Peyer's patch (tissue), 4 donors: ENCODE measurements around the gene SERINC5.

ENCODE experiments used
- CTCF ChIP-seq, 6 experiments: fragments of 450-650 bp in 4 of 6; fragments of 200-600 bp in 2 of 6; sonication (generic) in 1 of 6; IDR thresholded peaks; one replicate each; pipeline ENCODE4 v1.5.1; 2017 to 2019; ENCODE audit warnings: antibody characterized with exemption in 6 of 6, mild to moderate bottlenecking in 3 of 6, moderate library complexity in 1 of 6
- POLR2A ChIP-seq, 2 donors: fragments of 450-650 bp; IDR thresholded peaks; one replicate each; pipeline ENCODE4 v1.5.1; 2017; ENCODE audit warnings: antibody characterized with exemption in 2 of 2, mild to moderate bottlenecking in 2 of 2, moderate library complexity in 2 of 2

- TF ChIP-seq POLR2A (IDR thresholded peaks at IDR 0.05) (no peak), CTCF (IDR thresholded peaks at IDR 0.05) (no peak)
Measured at GRCh38 chr5:80248378-80248777, 7.5 kb downstream of the SERINC5 start.
